Tibial artery (tissue), 4 donors: ENCODE measurements around the gene ASB10.
A peak's percentile ranks its signal among the peaks of the same experiment; 100 is the strongest.

Experiments
- DNase-seq, 2 donors: peaks; one replicate each; pipeline ENCODE4 v3.0.0-alpha.2; 2019
- H3K27ac ChIP-seq, 2 donors: fragments of 200-600 bp; sonication (generic) in 1 of 2; 1 replicate in 1 of 2; 2 replicates in 1 of 2; pipeline ENCODE4 v1.5.1; 2018 to 2019; ENCODE audit warnings: mild to moderate bottlenecking in 1 of 2
- H3K27me3 ChIP-seq, 2 donors: fragments of 200-600 bp; sonication (generic) in 1 of 2; one replicate each; pipeline versions ENCODE4 v1.5.1 to v1.6.0; 2016 to 2019
- H3K36me3 ChIP-seq, 3 donors: fragments of 200-600 bp; sonication (generic) in 2 of 3; one replicate each; pipeline ENCODE4 v1.5.1; 2016 to 2019; ENCODE audit warnings: mild to moderate bottlenecking in 2 of 3
- H3K4me1 ChIP-seq, 4 donors: fragments of 200-600 bp; sonication (generic) in 2 of 4; 1 replicate in 3 of 4; 2 replicates in 1 of 4; pipeline ENCODE4 v1.5.1; 2016 to 2019
- H3K4me3 ChIP-seq, 2 donors: fragments of 200-600 bp; sonication (generic) in 1 of 2; 1 replicate in 1 of 2; 2 replicates in 1 of 2; pipeline ENCODE4 v1.5.1; 2018 to 2019; ENCODE audit warnings: mild to moderate bottlenecking in 2 of 2
- H3K9me3 ChIP-seq, 3 donors: fragments of 200-600 bp; sonication (generic) in 1 of 3; one replicate each; pipeline ENCODE4 v1.5.1; 2016 to 2019
- intact Hi-C: fragments of 100-400 bp; cut with DNase I; formaldehyde crosslinking; loops from one replicate; pipeline ENCODE4 v1.15.0; 2023; ENCODE audit warnings: low total_unique reads
- TF ChIP-seq, protein P1 (sequence below), 2 experiments: fragments of 200-600 bp in 1 of 2; fragments of 450-650 bp in 1 of 2; IDR thresholded peaks; one replicate each; pipeline ENCODE4 v1.5.1; 2017 to 2019; ENCODE audit warnings: antibody characterized with exemption in 2 of 2, mild to moderate bottlenecking in 1 of 2, moderate library complexity in 1 of 2

ASB10 gene

GRCh38 chr7:151179946-151180345 is 7.1 kb downstream of the ASB10 start:
- Histone ChIP-seq H3K4me1 (no peaks in the 10 kb centered on the region), H3K36me3 (no peaks in the 10 kb centered on the region), H3K27ac (no peak overlapping the region), H3K9me3 (no peaks in the 10 kb centered on the region), H3K27me3 (peaks cover 0 to 58% of the 10 kb centered on the region in 2 donors), H3K4me3 (no peak overlapping the region)
- TF ChIP-seq, protein P1, sequence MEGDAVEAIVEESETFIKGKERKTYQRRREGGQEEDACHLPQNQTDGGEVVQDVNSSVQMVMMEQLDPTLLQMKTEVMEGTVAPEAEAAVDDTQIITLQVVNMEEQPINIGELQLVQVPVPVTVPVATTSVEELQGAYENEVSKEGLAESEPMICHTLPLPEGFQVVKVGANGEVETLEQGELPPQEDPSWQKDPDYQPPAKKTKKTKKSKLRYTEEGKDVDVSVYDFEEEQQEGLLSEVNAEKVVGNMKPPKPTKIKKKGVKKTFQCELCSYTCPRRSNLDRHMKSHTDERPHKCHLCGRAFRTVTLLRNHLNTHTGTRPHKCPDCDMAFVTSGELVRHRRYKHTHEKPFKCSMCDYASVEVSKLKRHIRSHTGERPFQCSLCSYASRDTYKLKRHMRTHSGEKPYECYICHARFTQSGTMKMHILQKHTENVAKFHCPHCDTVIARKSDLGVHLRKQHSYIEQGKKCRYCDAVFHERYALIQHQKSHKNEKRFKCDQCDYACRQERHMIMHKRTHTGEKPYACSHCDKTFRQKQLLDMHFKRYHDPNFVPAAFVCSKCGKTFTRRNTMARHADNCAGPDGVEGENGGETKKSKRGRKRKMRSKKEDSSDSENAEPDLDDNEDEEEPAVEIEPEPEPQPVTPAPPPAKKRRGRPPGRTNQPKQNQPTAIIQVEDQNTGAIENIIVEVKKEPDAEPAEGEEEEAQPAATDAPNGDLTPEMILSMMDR (IDR thresholded peaks at IDR 0.05) = no peak
- intact Hi-C loops = no loop called here
- DNase-seq = no peak

DNA sequence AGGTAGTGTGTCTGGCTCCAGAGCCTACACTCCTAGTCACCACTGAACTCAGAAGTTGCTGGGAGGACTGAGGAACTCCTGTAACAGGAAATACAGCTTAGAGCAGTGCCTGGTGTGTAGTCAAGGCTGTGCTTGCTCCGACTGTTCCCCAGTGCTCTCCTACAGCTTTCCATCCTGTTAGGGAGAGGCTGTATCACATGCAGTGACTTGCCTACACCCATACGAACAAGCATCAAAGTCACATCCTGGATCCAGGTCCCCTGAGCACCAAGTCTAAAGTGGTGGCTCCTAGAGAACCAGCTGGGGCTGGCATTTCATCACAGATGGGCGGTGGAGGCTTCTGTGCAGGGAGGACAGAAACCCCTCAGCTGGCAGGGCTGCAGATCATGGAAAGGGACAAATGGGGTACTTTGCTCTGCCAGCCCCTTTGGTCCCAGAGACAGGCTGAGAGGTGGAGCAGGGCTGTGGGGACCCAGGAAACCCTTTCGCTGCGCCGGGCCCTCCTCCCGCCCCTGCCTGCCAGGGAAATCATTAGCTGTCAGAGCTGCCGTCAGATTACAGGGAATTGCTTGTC is 7.7 kb downstream of the ASB10 start:
- Histone ChIP-seq H3K4me1 (no peaks in the 10 kb centered on the region), H3K9me3 (no peaks in the 10 kb centered on the region), H3K36me3 (no peaks in the 10 kb centered on the region), H3K4me3 (no peak overlapping the region), H3K27ac (no peak overlapping the region), H3K27me3 (peaks cover 0 to 64% of the 10 kb centered on the region in 2 donors)
- TF ChIP-seq, protein P1 (IDR thresholded peaks at IDR 0.05) = no peak
- no peak for DNase-seq
- intact Hi-C loops = no loop called here

DNA sequence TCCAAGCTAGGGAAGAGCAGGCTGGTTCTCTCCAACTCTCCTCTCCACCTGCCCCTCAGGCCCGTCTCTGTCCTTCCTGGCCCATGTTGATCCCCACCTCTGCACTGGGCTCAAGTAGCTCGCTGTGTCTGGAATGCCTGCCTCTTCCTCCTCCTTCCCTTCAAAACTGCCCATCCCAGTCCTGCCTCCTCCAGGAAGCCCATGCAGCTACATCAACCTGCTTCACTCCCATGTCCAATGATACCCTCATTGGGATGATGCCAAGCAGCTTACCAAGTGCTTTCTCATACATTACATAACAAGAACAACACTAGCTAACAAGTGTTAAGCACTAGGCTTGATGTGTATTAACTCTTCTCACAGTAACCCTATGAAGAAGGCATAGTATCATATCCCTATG is 8.2 kb downstream of the ASB10 start:
- Histone ChIP-seq H3K36me3 (no peaks in the 10 kb centered on the region), H3K4me3 (no peak overlapping the region), H3K9me3 (no peaks in the 10 kb centered on the region), H3K27me3 (peaks cover 0 to 69% of the 10 kb centered on the region in 2 donors), H3K4me1 (no peaks in the 10 kb centered on the region), H3K27ac (no peak overlapping the region)
- intact Hi-C loops = no loop called here
- TF ChIP-seq, protein P1 (IDR thresholded peaks at IDR 0.05) = no peak
- no peak for DNase-seq

GRCh38 chr7:151178236-151178635 is 8.8 kb downstream of the ASB10 start:
- intact Hi-C loops = no loop called here
- no peaks in the 10 kb centered on the region for H3K9me3 ChIP-seq
- DNase-seq = peak in 1 of 2 donors; percentile 51
- H3K4me1 ChIP-seq = no peaks in the 10 kb centered on the region
- TF ChIP-seq, protein P1 (IDR thresholded peaks at IDR 0.05) = no peak
- no peak overlapping the region for H3K4me3 ChIP-seq
- H3K27ac ChIP-seq = no peak overlapping the region
- peaks cover 0 to 75% of the 10 kb centered on the region in 2 donors for H3K27me3 ChIP-seq
- no peaks in the 10 kb centered on the region for H3K36me3 ChIP-seq

DNA sequence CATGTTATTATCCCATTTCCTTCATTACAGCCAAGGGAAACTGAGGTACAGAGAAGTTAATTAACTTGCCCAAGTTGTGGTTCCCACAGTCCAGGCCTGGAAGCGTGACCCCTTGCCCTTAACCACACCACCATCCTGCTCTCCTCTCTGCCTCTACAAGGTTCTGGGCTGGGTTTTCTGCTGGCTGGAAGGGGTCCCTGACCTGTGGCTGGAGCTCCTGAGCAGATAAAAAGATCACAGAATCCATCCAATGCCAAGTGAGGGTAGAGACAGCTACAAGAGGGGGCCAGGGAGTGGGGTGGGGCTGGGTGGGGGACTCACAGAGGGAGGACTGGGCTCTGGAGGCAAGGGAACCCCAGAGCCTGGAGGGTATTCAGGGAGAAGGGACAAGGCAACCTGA is 9.7 kb downstream of the ASB10 start:
- no peak for DNase-seq

More for the DNA sequence above, 9.7 kb downstream of the ASB10 start:
- Histone ChIP-seq H3K27ac (no peak overlapping the region), H3K4me3 (no peak overlapping the region), H3K4me1 (no peaks in the 10 kb centered on the region), H3K27me3 (peaks cover 0 to 82% of the 10 kb centered on the region in 2 donors), H3K36me3 (no peaks in the 10 kb centered on the region), H3K9me3 (no peaks in the 10 kb centered on the region)
- TF ChIP-seq, protein P1 (IDR thresholded peaks at IDR 0.05) = no peak
- intact Hi-C loops = no loop called here
